A549 (cell line): Measurements from ENCODE around the gene LRP3. TPM values are rescaled to one million over a fixed set of nuclear protein-coding genes. Genes with fewer than 3 reads are reported as not detected.

Experiments
- ATAC-seq, 2 experiments: fragments of 200-7000 bp in 1 of 2; fragments of >200 bp in 1 of 2; cut with Nextera tagmentation in 1 of 2; cut with Tn5 transposase in 1 of 2; 3 replicates each; pipeline versions ENCODE4 v1.8.0 to v1.9.1; 2018 to 2020; ENCODE audit warnings: mild to moderate bottlenecking in 1 of 2, moderate library complexity in 1 of 2
- CTCF ChIA-PET: fragments of 300-600 bp; sonication (Branson Sonifier 250); formaldehyde crosslinking; extraction: SDS; loops from one replicate; lab custom pipeline; 2021; ENCODE audit warnings: antibody characterized with exemption, inconsistent platforms; lab: Yijun Ruan, JAX
- POLR2A ChIA-PET: fragments of 350-600 bp; formaldehyde crosslinking; extraction: SDS; loops from one replicate; lab custom pipeline; 2021; ENCODE audit warnings: antibody characterized with exemption, inconsistent platforms; lab: Yijun Ruan, JAX
- DNase-seq, 2 experiments: peaks; one replicate each; pipeline versions ENCODE4 v3.0.0 to v3.0.0-alpha.2; 2011 to 2016; ENCODE audit warnings: low read depth in 1 of 2, low spot score in 1 of 2
- FAIRE-seq: peaks from 2 replicates; lab custom pipeline; 2011; peaks lifted over from hg19 to GRCh38; lab: Jason Lieb, UNC
- H3K27ac ChIP-seq, 2 experiments: fragments of >200 bp; sonication (Bioruptor Twin); formaldehyde crosslinking; 3 replicates each; pipeline ENCODE4 v1.5.1; 2016 to 2017
- H3K4me1 ChIP-seq: fragments of >200 bp; sonication (Bioruptor Twin); formaldehyde crosslinking; 3 replicates; pipeline ENCODE4 v1.6.1; 2016
- H3K4me2 ChIP-seq: fragments of >200 bp; sonication (Bioruptor Twin); formaldehyde crosslinking; 3 replicates; pipeline ENCODE4 v1.6.1; 2016
- H3K4me3 ChIP-seq: fragments of >200 bp; sonication (Bioruptor Twin); formaldehyde crosslinking; 3 replicates; pipeline ENCODE4 v1.5.1; 2016
- H3K9me3 ChIP-seq: fragments of >200 bp; sonication (Bioruptor Twin); formaldehyde crosslinking; 3 replicates; pipeline ENCODE4 v1.6.1; 2016
- BCL3 ChIP-seq: fragments of >200 bp; sonication (Bioruptor Twin); formaldehyde crosslinking; IDR thresholded peaks from 3 replicates; pipeline ENCODE4 v1.6.1; 2016
- CHD4 ChIP-seq: fragments of 200-600 bp; sonication (generic); IDR thresholded peaks from 2 replicates; pipeline ENCODE4 v1.6.1; 2016; ENCODE audit warnings: antibody characterized with exemption, mild to moderate bottlenecking, borderline replicate concordance
- EHMT2 ChIP-seq: fragments of 200-600 bp; sonication (generic); IDR thresholded peaks from 2 replicates; pipeline ENCODE4 v1.6.1; 2016; ENCODE audit warnings: antibody characterized with exemption, low read depth, mild to moderate bottlenecking, moderate library complexity
- ESRRA ChIP-seq: fragments of 150-350 bp; IDR thresholded peaks from 2 replicates; pipeline ENCODE4 v1.6.1; 2014; ENCODE audit warnings: mild to moderate bottlenecking, low read length, borderline replicate concordance
- FOXS1 ChIP-seq: fragments of 250-450 bp; sonication (Bioruptor Pico); IDR thresholded peaks from 2 replicates; pipeline ENCODE4 v1.5.0; 2020; ENCODE audit warnings: mild to moderate bottlenecking, moderate library complexity
- HOXB13 ChIP-seq: fragments of 250-450 bp; sonication (Bioruptor Pico); IDR thresholded peaks from 2 replicates; pipeline ENCODE4 v1.5.0; 2020; ENCODE audit warnings: low read depth, mild to moderate bottlenecking, moderate library complexity
- JUN ChIP-seq, 2 experiments: fragments of >200 bp; sonication (Bioruptor Twin); formaldehyde crosslinking; IDR thresholded peaks; 2 replicates in 1 of 2; 3 replicates in 1 of 2; pipeline ENCODE4 v1.6.1; 2016 to 2017
- KDM1A ChIP-seq: fragments of 200-600 bp; sonication (generic); IDR thresholded peaks from 2 replicates; pipeline ENCODE4 v1.6.1; 2016; ENCODE audit warnings: low read depth, mild to moderate bottlenecking
- MYC ChIP-seq: IDR thresholded peaks from 2 replicates; pipeline ENCODE4 v1.6.1; 2012; ENCODE audit warnings: mild to moderate bottlenecking, inconsistent platforms, low read length, improper control_type of control experiment, borderline replicate concordance
- NR3C1 ChIP-seq: fragments of >200 bp; sonication (Bioruptor Twin); formaldehyde crosslinking; IDR thresholded peaks from 3 replicates; pipeline ENCODE4 v1.6.1; 2017
- PHF8 ChIP-seq: fragments of 200-600 bp; sonication (generic); IDR thresholded peaks from 2 replicates; pipeline ENCODE4 v1.6.1; 2016; ENCODE audit warnings: low read depth, mild to moderate bottlenecking, antibody characterized with exemption, moderate library complexity, borderline replicate concordance
- RAD21 ChIP-seq, 2 experiments: fragments of >200 bp in 1 of 2; sonication (Bioruptor Twin) in 1 of 2; formaldehyde crosslinking in 1 of 2; IDR thresholded peaks in 1 of 2; conservative IDR thresholded peaks in 1 of 2; 2 replicates in 1 of 2; 3 replicates in 1 of 2; pipeline ENCODE4 v1.6.1; 2012 to 2018; ENCODE audit warnings: inconsistent platforms in 1 of 2
- RCOR1 ChIP-seq: fragments of 150-350 bp; IDR thresholded peaks from 2 replicates; pipeline ENCODE4 v1.6.1; 2014; ENCODE audit warnings: antibody characterized with exemption, low read length, low read depth
- RFX5 ChIP-seq: fragments of 450-650 bp; IDR thresholded peaks from 2 replicates; pipeline ENCODE4 v1.7.1; 2014; ENCODE audit warnings: antibody characterized with exemption, mild to moderate bottlenecking, moderate library complexity
- RNF2 ChIP-seq: fragments of 200-600 bp; sonication (generic); IDR thresholded peaks from 2 replicates; pipeline ENCODE4 v1.6.1; 2016; ENCODE audit warnings: low read depth, mild to moderate bottlenecking, antibody characterized with exemption, moderate library complexity, borderline replicate concordance
- TFCP2L1 ChIP-seq: fragments of 250-450 bp; sonication (Bioruptor Pico); IDR thresholded peaks from 2 replicates; pipeline ENCODE4 v1.5.0; 2021; ENCODE audit warnings: mild to moderate bottlenecking
- TP53 ChIP-seq: fragments of 250-450 bp; sonication (Bioruptor Pico); IDR thresholded peaks from 2 replicates; pipeline ENCODE4 v1.5.0; 2021; ENCODE audit warnings: mild to moderate bottlenecking, moderate library complexity
- ZFP36 ChIP-seq: fragments of 450-650 bp; IDR thresholded peaks from 2 replicates; pipeline ENCODE4 v1.6.1; 2014; ENCODE audit warnings: borderline replicate concordance; ENCODE audit not compliant: partially characterized antibody
- ZNF302 ChIP-seq: fragments of 250-450 bp; sonication (Bioruptor Pico); IDR thresholded peaks from 2 replicates; pipeline ENCODE4 v1.9.0; 2021; ENCODE audit warnings: inconsistent platforms, mild to moderate bottlenecking, moderate library complexity
- WGBS: methylation state at CpG from one replicate; pipeline ENCODE4 v1.1.6; 2017; ENCODE audit errors: missing lambda C conversion rate; 5-methylcytosine and 5-hydroxymethylcytosine counted together
- polyA plus RNA-seq, 4 experiments: library from polyadenylated mRNA; depleted of rRNA in 3 of 4; stranded (reverse); fragments of >200 nt; fragmentation: RNase III in 1 of 4; extraction: RNeasy Plus Mini Kit Qiagen cat#74134 plus additional on column Dnase treatment in 1 of 4; gene quantifications; 2 replicates in 3 of 4; 3 replicates in 1 of 4; pipeline ENCODE4 v1.2.3, GENCODE V29; 2011 to 2017
- TF ChIP-seq, protein P1 (sequence below): fragments of >200 bp; sonication (Bioruptor Twin); formaldehyde crosslinking; IDR thresholded peaks from 2 replicates; pipeline ENCODE4 v1.6.1; 2016
- TF ChIP-seq, protein P2 (sequence below): IDR thresholded peaks from 2 replicates; pipeline ENCODE4 v1.6.1; 2012; ENCODE audit warnings: low read depth, borderline replicate concordance
- TF ChIP-seq, protein P3 (sequence below): IDR thresholded peaks from 2 replicates; pipeline ENCODE4 v1.6.1; 2012

Gene LRP3
- polyA plus RNA-seq, 2 of the 4 experiments (the other 2 are of a cell fraction): 10.9 to 25.1 TPM

DNA sequence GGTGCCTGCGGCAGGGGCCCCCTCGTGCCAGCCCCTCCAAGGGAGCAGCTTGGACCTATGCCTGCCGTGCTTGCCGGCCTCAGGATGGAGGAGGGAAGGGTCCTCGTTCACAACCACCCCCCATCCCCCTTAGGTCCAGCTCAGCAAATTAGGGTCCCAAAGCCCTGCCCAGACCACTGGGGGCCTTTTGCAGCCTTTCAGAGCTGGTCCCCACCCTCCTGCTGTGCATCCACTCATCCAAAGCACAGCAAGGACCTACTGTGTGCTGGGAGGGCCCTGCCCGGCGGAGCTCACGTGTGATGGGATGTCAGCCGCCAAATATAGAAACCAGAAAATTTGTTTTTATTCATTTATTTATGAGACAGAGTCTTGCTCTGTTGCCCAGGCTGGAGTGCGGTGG is 48.0 kb downstream of the LRP3 start:
- 66% methylated on average over 10 of the region's 10 CpGs for WGBS
- Histone ChIP-seq H3K9me3 (peaks cover 13% of the 10 kb centered on the region), H3K4me2 (no peak overlapping the region), H3K27ac (no peak overlapping the region), H3K4me3 (no peak overlapping the region), H3K4me1 (0 out of 3 replicates have a peak, but pooled peaks cover 3% of the 10 kb centered on the region)
- ChIA-PET POLR2A (interaction anchor here (1.0 kb wide), 2 partner anchors 60 to 131 kb away, joined by 3 read pairs; partner anchors contain the start of genes CEBPA and CEBPG), CTCF (interaction anchor here (0.7 to 16.3 kb wide), 45 partner anchors 11 to 864 kb away, joined by 3 to 1493 read pairs (median 5); partner anchors contain the start of genes CEBPA, CEBPG and SLC7A10)
- no peak for DNase-seq
- TF ChIP-seq, protein P1, sequence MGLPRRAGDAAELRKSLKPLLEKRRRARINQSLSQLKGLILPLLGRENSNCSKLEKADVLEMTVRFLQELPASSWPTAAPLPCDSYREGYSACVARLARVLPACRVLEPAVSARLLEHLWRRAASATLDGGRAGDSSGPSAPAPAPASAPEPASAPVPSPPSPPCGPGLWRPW: no peak
- TF ChIP-seq TFCP2L1 (CRISPR knock-in tag) (no peak), EHMT2 (no peak), ZFP36 (no peak), RAD21 (conservative IDR thresholded peaks at IDR 0.05 in 1 of 2, IDR thresholded peaks at IDR 0.05 in 1 of 2) (no peak), RCOR1 (no peak), HOXB13 (CRISPR knock-in tag) (no peak)
- TF ChIP-seq, protein P2, sequence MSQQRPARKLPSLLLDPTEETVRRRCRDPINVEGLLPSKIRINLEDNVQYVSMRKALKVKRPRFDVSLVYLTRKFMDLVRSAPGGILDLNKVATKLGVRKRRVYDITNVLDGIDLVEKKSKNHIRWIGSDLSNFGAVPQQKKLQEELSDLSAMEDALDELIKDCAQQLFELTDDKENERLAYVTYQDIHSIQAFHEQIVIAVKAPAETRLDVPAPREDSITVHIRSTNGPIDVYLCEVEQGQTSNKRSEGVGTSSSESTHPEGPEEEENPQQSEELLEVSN: no peak
- FAIRE-seq: no peak
- 0 out of 6 replicates have a peak, but pooled peaks of 1 of the 2 experiments have one; percentile 2 for ATAC-seq

- DNase-seq (no peak), FAIRE-seq (no peak), ATAC-seq (peak in 1 of 2 experiments; percentile 7; a peak in 1 of 6 replicates)
- Histone ChIP-seq H3K4me2 (no peak overlapping the region), H3K27ac (no peak overlapping the region), H3K4me3 (no peak overlapping the region), H3K4me1 (0 out of 3 replicates have a peak, but pooled peaks cover 3% of the 10 kb centered on the region), H3K9me3 (peaks cover 13% of the 10 kb centered on the region)
- ChIA-PET POLR2A (interaction anchor here (1.3 to 1.7 kb wide), 3 partner anchors 60 to 131 kb away, joined by 4 to 10 read pairs (median 9); partner anchors contain the start of genes CEBPA and CEBPG), CTCF (interaction anchor here (0.6 to 16.3 kb wide), 26 partner anchors 12 to 738 kb away, joined by 3 to 1493 read pairs (median 10); partner anchors contain the start of genes CEBPA and SLC7A10)
- 53% methylated on average over 6 of the region's 6 CpGs for WGBS
- TF ChIP-seq TP53 (CRISPR knock-in tag): no peak
- no peak for TF ChIP-seq MYC
- no peak for TF ChIP-seq PHF8
- TF ChIP-seq, protein P3, sequence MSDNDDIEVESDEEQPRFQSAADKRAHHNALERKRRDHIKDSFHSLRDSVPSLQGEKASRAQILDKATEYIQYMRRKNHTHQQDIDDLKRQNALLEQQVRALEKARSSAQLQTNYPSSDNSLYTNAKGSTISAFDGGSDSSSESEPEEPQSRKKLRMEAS: no peak
- no peak for TF ChIP-seq KDM1A
- TF ChIP-seq CHD4: no peak
- no peak for TF ChIP-seq BCL3
- TF ChIP-seq RFX5: no peak
- TF ChIP-seq ZNF302 (CRISPR knock-in tag): no peak
- no peak for TF ChIP-seq TFCP2L1 (CRISPR knock-in tag)
- TF ChIP-seq FOXS1 (CRISPR knock-in tag): no peak
- no peak for TF ChIP-seq NR3C1
- TF ChIP-seq RNF2: no peak
- no peak for TF ChIP-seq JUN (IDR thresholded peaks at IDR 0.05)
- no peak for TF ChIP-seq ESRRA
Measured at GRCh38 chr19:33242911-33243310, 48.8 kb downstream of the LRP3 start.
